HG03521 (cell line): Measurements from ENCODE around the gene LILRA2.
"Not testable (repeated sequence)": the region's sequence is repeated elsewhere in the genome, so short reads cannot be mapped to it uniquely, and the experiment has no call there.

ENCODE experiments used
- ATAC-seq: cut with Tn5 transposase; IDR thresholded peaks from one replicate; pipeline ENCODE4 v1.9.1; 2021; ENCODE audit warnings: mild to moderate bottlenecking, moderate library complexity; ENCODE audit not compliant: unreplicated experiment

LILRA2 gene

GRCh38 chr19:54570316-54570715, 3.3 kb upstream of the LILRA2 start:
- no peak for ATAC-seq

DNA sequence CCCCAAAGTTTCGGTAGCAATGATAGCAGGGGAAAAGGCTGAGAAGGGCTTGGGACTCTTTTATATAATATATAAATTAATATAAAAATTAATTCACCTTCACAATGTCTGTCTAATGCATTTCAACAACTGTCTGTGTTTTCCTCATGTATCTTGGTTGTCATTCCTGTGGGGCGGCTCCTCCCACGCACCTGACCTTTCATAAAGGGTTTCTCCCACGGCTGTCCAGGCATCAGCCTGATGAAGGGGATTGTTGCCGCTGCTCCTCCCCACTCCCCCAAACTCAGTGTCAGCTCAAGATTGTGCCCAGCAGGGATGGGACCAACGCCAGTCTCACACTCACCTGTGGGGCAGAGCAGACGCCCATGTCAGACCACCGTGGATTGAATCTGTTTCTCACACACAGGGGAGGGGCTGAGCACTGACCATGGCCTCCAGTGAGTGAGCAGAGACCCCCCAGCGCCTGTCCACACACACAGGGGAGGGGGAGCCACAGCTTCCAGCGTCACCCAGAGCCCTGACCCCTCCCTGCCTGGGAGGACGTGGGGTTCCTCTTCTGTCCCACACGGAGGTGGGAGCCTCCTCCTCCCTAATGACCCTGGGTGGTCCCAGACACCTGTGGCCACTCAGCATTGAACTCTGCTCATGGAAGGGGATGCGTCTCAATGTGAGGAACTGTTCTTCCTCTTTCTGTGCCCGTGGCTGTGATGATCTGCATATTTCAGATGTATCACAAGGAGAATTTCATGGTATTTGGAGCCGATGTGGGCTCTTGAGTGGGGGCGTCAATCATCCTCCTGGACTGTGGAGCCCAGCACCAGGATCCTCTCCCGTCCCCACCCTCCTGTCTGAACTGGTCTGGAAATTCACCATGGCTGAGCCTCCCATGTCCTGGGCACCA, 1.6 kb upstream of the LILRA2 start:
- ATAC-seq: not testable (repeated sequence)

GRCh38 chr19:54572696-54573311, 786 bp upstream of the LILRA2 start:
- ATAC-seq: no peak

DNA sequence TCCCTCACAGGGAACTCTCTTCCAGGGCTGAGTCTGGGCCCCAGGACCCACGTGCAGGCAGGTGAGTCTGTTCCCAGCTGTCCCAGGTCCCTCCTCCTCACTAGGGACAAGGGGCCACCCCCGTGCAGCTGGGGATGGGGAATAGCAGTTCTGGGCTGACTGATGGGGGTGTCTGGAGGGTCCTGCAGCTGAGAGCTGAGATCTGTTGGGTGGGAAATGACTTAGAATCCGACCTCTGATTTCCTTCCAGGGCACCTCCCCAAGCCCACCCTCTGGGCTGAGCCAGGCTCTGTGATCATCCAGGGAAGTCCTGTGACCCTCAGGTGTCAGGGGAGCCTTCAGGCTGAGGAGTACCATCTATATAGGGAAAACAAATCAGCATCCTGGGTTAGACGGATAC, 461 bp downstream of the LILRA2 start:
- ATAC-seq: no peak

GRCh38 chr19:54574527-54575056, 1.0 kb downstream of the LILRA2 start:
- ATAC-seq: no peak

DNA sequence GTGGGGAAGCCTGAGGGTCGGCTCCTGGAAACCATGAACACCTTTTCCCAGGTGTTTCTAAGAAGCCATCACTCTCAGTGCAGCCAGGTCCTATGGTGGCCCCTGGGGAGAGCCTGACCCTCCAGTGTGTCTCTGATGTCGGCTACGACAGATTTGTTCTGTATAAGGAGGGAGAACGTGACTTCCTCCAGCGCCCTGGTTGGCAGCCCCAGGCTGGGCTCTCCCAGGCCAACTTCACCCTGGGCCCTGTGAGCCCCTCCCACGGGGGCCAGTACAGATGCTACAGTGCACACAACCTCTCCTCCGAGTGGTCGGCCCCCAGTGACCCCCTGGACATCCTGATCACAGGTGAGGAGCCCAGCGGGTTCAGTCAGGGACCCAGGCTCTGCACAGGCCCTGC, 1.6 kb downstream of the LILRA2 start:
- not testable (repeated sequence) for ATAC-seq

DNA sequence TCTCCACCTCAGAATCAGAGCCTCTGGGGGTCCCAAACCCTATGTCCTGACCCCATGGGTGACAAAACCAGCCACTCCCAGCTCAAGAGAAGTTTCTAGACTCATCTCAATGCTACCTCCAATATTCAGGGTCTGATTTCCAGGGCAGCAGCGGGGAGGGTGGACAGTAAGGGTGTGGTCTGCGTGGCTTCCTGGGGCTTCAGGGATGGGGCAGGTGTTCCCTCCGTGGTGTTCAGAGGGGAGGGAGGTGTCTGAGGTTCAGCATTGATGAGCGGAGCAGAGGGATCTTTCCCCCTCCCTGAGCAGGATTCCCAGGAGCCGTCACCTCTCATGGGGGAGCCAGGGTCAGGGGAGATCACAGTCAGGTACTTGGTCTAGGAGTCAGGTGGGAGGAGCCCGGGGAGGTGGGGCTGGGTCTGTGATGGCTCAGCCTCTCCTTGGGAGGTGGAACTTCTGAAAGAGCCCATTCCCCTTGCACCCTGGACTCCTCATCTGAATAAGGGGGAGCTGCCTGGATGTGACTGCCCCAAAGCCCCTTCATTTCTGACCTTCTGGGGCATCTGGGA, 2.9 kb downstream of the LILRA2 start:
- ATAC-seq: no peak

- ATAC-seq: no peak
These were observed 3.7 kb downstream of the LILRA2 start for GRCh38 chr19:54577334-54577733.

DNA sequence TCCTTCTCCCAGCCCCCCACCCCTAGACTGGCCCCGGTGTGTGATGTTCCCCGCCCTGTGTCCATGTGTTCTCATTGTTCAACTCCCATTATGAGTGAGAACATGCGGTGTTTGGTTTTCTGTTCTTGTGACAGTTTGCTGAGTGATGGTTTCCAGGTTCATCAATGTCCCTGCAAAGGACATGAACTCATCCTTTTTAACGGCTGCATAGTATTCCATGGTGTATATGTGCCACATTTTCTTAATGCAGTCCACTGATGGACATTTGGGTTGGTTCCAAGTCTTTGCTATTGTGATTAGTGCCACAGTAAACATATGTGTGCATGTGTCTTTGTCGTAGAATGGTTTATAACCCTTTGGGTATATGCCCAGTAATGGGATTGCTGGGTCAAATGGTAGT, 4.7 kb downstream of the LILRA2 start:
- ATAC-seq: not testable (repeated sequence)

DNA sequence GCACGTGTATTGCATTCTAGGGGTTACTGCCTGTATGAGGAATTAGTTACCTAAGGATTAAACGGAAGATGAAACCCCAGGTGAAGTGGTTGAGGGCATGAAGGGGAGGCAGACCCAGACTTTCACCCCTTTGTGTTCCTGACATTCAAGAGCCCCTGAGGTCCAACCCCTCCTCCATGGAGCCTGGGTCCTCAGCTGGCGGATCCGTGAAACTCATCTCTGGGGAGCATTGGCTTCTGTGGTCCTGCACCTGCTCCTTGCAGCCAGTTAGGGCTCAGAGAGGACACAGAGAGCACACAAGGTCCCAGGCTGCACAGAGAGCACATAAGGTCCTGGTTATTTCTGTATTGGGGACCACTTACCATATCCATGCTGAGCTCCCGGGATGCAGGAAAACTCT, 12.8 kb downstream of the LILRA2 start:
- ATAC-seq: no peak

DNA sequence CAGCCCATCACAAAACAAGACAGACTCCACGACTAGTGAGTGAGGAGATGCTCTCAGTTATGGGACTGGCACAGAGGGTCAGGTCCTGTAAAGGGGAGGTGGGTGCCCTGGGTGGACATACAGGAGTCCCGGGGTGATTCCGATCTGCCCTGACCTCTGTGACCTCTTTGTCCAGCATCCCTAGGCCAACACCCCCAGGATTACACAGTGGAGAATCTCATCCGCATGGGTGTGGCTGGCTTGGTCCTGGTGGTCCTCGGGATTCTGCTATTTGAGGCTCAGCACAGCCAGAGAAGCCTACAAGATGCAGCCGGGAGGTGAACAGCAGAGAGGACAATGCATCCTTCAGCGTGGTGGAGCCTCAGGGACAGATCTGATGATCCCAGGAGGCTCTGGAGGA, 13.4 kb downstream of the LILRA2 start:
- no peak for ATAC-seq

DNA sequence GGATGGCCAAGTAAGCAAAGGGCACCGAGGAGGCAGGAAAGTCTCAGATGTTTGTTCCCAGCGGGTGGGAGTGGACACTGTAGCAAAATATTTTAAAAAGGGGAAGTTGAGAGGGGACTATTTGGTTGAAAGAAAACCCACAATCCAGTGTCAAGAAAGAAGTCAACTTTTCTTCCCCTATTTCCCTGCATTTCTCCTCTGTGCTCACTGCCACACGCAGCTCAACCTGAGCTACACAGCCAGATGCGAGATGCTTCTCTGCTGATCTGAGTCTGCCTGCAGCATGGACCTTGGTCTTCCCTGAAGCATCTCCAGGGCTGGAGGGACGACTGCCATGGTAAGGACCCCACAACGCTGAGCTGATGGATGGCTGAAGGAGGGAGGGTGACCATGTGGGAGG, 19.9 kb downstream of the LILRA2 start, which contains the start of gene LILRA1:
Gene LILRA1 (plus strand): TSS at position 188 of the 400 bp plus-strand sequence. CDS start 613 bp downstream, outside the sequence.
- not testable (repeated sequence) for ATAC-seq

GRCh38 chr19:54593931-54594626, 20.5 kb downstream of the LILRA2 start:
- ATAC-seq: not testable (repeated sequence)

- ATAC-seq: no peak
These were observed 21.1 kb downstream of the LILRA2 start for GRCh38 chr19:54594737-54595136.

DNA sequence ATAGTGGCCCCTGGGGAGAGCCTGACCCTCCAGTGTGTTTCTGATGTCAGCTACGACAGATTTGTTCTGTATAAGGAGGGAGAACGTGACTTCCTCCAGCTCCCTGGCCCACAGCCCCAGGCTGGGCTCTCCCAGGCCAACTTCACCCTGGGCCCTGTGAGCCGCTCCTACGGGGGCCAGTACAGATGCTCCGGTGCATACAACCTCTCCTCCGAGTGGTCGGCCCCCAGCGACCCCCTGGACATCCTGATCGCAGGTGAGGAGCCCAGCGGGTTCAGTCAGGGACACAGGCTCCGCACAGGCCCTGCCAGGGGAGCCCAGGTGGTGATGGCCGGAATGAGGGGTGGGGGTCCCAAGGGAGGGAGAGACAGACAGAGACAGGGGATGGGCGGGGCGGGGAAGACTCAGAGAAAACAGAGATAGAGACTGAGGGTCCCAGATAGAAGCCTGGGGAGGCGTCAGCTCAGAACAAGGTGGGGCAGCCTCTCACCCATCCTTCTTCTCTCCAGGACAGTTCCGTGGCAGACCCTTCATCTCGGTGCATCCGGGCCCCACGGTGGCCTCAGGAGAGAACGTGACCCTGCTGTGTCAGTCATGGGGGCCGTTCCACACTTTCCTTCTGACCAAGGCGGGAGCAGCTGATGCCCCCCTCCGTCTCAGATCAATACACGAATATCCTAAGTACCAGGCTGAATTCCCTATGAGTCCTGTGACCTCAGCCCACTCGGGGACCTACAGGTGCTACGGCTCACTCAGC, 22.3 kb downstream of the LILRA2 start:
- not testable (repeated sequence) for ATAC-seq

- ATAC-seq: no peak
These were observed 26.6 kb downstream of the LILRA2 start for GRCh38 chr19:54600212-54600611.

DNA sequence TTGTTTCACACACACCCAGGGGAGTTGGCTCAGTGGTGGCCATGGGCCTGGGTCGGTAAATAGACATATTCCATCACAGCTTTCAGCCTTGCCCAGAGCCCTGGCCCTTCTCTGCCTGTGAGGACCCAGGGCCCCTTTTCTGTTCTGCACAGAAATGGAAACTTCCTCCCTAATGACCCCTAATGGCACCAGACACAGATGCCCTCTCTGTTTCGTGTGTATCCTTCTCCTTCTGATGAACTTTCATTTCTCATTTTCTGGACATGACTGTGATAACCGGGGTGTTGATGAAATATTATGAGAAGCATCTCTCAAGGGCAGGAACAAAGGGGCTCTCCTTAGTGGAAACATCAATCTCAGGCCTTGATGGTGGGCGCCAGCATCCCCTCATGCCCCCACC, 32.6 kb downstream of the LILRA2 start:
- ATAC-seq: no peak

GRCh38 chr19:54606891-54607784, 33.5 kb downstream of the LILRA2 start:
- no peak for ATAC-seq

- ATAC-seq: no peak
These were observed 34.2 kb downstream of the LILRA2 start for GRCh38 chr19:54607785-54608150.
